OCI-LY3 (cell line): ENCODE results near the gene C10orf71.

Source experiments
- CTCF ChIP-seq: fragments of 200-600, 300-600 bp; sonication (generic); IDR thresholded peaks from 2 replicates; pipeline ENCODE4 v1.5.1; 2014; ENCODE audit warnings: antibody characterized with exemption, low read length, low read depth
- EZH2phosphoT487 ChIP-seq: fragments of 200-600 bp; shearing (Covaris generic); IDR thresholded peaks from 2 replicates; pipeline ENCODE4 v1.6.1; 2018; ENCODE audit warnings: antibody characterized with exemption, mixed run types, low read depth

GRCh38 chr10:49324711-49325110, 25.7 kb downstream of the C10orf71 start:
- TF ChIP-seq CTCF, result no peak
- no peak for TF ChIP-seq EZH2phosphoT487
